Neural cell (in vitro differentiated cells): ENCODE data around the gene HOXA10.

ENCODE experiments used
- EP300 ChIP-seq: fragments of 450-650 bp; conservative IDR thresholded peaks from 2 replicates; pipeline ENCODE4 v1.6.1; 2014; ENCODE audit warnings: antibody characterized with exemption, mild to moderate bottlenecking, moderate library complexity; ENCODE audit not compliant: poor library complexity, severe bottlenecking
- EZH2 ChIP-seq: fragments of 200-600, 300-800 bp; shearing (Covaris generic), sonication (generic); IDR thresholded peaks from 2 replicates; pipeline ENCODE4 v1.6.1; 2014; ENCODE audit warnings: antibody characterized with exemption, low read length, borderline replicate concordance, mild to moderate bottlenecking; ENCODE audit not compliant: insufficient read depth, poor library complexity, severe bottlenecking
- POLR2AphosphoS5 ChIP-seq: IDR thresholded peaks from 2 replicates; pipeline ENCODE4 v1.6.1; 2012
- RAD21 ChIP-seq: fragments of 450-650 bp; conservative IDR thresholded peaks from 2 replicates; pipeline ENCODE4 v1.6.1; 2014; ENCODE audit warnings: antibody characterized with exemption, mild to moderate bottlenecking, moderate library complexity
- SMC3 ChIP-seq: fragments of 450-650 bp; conservative IDR thresholded peaks from 2 replicates; pipeline ENCODE4 v1.6.1; 2014; ENCODE audit warnings: antibody characterized with exemption, mild to moderate bottlenecking, moderate library complexity; ENCODE audit not compliant: poor library complexity
- TAF1 ChIP-seq: IDR thresholded peaks from 2 replicates; pipeline ENCODE4 v1.6.1; 2012; ENCODE audit warnings: low read depth
- TF ChIP-seq, protein P1 (sequence below): fragments of 450-650 bp; IDR thresholded peaks from 2 replicates; pipeline ENCODE4 v1.5.1; 2014; ENCODE audit warnings: antibody characterized with exemption, mild to moderate bottlenecking, moderate library complexity; ENCODE audit not compliant: poor library complexity, severe bottlenecking
- TF ChIP-seq, protein P2 (sequence below): IDR thresholded peaks from 2 replicates; pipeline ENCODE4 v1.6.1; 2012; ENCODE audit warnings: borderline replicate concordance

DNA sequence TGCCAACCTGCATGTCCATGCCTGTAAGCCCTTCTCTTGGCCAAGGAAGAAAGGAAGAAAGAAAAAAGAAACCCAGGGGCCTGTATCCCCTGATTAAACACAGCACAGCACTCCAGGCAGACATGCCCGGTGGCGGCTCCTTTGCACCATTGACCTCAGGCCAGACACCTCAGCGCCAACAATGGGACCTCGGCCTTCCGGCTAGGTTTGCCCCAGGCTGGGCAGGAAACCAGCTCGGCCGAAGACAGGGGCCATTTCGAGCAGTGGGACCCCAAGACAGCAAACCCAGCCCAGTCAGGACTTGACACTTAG lies 2.8 kb downstream of the HOXA10 start:
- TF ChIP-seq, protein P1, sequence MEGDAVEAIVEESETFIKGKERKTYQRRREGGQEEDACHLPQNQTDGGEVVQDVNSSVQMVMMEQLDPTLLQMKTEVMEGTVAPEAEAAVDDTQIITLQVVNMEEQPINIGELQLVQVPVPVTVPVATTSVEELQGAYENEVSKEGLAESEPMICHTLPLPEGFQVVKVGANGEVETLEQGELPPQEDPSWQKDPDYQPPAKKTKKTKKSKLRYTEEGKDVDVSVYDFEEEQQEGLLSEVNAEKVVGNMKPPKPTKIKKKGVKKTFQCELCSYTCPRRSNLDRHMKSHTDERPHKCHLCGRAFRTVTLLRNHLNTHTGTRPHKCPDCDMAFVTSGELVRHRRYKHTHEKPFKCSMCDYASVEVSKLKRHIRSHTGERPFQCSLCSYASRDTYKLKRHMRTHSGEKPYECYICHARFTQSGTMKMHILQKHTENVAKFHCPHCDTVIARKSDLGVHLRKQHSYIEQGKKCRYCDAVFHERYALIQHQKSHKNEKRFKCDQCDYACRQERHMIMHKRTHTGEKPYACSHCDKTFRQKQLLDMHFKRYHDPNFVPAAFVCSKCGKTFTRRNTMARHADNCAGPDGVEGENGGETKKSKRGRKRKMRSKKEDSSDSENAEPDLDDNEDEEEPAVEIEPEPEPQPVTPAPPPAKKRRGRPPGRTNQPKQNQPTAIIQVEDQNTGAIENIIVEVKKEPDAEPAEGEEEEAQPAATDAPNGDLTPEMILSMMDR: no peak
- TF ChIP-seq TAF1: no peak
- TF ChIP-seq EP300: no peak
- no peak for TF ChIP-seq SMC3
- TF ChIP-seq POLR2AphosphoS5: no peak
- no peak for TF ChIP-seq EZH2
- TF ChIP-seq, protein P2, sequence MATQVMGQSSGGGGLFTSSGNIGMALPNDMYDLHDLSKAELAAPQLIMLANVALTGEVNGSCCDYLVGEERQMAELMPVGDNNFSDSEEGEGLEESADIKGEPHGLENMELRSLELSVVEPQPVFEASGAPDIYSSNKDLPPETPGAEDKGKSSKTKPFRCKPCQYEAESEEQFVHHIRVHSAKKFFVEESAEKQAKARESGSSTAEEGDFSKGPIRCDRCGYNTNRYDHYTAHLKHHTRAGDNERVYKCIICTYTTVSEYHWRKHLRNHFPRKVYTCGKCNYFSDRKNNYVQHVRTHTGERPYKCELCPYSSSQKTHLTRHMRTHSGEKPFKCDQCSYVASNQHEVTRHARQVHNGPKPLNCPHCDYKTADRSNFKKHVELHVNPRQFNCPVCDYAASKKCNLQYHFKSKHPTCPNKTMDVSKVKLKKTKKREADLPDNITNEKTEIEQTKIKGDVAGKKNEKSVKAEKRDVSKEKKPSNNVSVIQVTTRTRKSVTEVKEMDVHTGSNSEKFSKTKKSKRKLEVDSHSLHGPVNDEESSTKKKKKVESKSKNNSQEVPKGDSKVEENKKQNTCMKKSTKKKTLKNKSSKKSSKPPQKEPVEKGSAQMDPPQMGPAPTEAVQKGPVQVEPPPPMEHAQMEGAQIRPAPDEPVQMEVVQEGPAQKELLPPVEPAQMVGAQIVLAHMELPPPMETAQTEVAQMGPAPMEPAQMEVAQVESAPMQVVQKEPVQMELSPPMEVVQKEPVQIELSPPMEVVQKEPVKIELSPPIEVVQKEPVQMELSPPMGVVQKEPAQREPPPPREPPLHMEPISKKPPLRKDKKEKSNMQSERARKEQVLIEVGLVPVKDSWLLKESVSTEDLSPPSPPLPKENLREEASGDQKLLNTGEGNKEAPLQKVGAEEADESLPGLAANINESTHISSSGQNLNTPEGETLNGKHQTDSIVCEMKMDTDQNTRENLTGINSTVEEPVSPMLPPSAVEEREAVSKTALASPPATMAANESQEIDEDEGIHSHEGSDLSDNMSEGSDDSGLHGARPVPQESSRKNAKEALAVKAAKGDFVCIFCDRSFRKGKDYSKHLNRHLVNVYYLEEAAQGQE: no peak
- no peak for TF ChIP-seq RAD21
